DMS 273 treated with DMSO at 0.1 percent for 48 hours (cell line): ENCODE results near the gene CASP8AP2.
A peak's percentile ranks its signal among the peaks of the same experiment; 100 is the strongest.
"Not testable (repeated sequence)": the region's sequence is repeated elsewhere in the genome, so short reads cannot be mapped to it uniquely, and the experiment has no call there.

Source experiments
- DNase-seq: peaks from one replicate; lab custom pipeline; 2025; lab: John Stamatoyannopoulos, UW

Gene CASP8AP2

DNA sequence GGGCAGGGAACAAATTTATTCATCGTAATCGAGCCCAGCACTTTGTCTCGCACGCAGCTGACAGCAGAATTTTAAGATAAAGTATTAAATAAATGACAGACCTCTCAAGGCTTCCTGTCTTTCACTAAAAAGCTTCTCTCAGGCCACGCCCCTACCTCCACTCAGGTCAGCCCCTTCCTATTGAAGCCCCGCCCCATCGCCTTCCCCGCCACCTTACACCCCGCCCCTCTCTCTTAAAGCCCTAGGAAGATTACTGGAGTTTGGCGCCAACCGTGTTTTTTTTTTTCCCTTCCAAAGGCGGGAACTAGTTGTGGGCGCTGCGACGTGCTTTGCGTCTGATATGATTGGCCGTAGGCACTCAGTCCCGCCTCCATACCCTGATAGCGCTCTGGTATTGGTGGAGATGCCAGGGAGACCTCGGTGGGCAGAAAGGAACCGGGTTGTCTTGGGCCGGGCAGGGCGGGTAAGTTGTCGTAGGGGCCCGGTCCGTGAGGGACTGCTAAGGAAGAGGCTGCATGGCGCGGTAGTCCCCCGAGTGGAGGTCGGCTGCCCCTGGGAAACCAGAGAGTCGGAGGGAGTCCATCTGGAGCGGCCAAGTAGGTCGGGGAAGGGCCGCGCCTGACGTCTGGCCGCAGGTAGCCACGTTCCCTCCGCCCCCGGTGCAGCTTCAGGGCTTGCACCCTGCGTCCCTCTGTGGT is at the start of gene CASP8AP2:
CASP8AP2 (plus strand) TSS at position 409 of the 698 bp plus-strand sequence.
- DNase-seq = peak; percentile 99

GRCh38 chr6:89781070-89782034 is 48.3 kb upstream of the CASP8AP2 start:
- DNase-seq = no peak

- DNase-seq = no peak
Measured at GRCh38 chr6:89782222-89782621, 47.5 kb upstream of the CASP8AP2 start.

DNA sequence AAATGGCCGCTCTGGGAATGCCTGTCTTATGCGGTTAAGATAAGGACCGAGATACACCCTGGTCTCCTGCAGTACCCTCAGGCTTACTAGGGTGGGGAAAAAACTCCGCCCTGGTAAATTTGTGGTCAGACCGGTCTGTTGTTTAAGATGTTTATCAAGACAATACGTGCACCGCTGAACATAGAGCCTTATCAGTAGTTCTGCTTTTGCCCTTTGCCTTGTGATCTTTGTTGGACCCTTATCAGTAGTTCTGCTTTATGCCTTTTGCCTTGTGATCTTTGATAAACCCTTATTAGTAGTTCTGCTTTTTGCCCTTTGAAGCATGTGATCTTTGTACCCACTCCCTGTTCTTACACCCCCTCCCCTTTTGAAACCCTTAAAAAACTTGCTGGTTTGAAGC is 46.4 kb upstream of the CASP8AP2 start:
- not testable (repeated sequence) for DNase-seq

DNA sequence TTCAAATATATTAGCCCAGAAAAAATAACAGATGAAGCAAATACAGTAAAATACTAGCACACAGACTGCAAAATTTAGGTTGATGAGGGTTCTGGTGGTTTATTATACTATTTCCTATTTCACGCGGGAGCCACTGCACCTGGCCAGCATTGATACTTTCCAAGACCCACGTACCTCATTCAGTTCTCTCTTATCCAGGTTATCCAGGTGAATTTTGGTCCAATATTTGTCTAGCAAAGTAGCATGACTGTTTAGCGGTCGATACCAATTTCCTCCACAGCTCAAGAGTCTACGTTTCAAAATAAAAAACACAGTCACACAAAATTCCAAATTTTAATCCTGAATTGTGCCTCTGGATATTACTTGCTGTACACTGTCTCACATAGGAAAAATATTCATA is 44.8 kb upstream of the CASP8AP2 start:
- no peak for DNase-seq

- DNase-seq = no peak
Measured at GRCh38 chr6:89786970-89787369, 42.7 kb upstream of the CASP8AP2 start.

DNA sequence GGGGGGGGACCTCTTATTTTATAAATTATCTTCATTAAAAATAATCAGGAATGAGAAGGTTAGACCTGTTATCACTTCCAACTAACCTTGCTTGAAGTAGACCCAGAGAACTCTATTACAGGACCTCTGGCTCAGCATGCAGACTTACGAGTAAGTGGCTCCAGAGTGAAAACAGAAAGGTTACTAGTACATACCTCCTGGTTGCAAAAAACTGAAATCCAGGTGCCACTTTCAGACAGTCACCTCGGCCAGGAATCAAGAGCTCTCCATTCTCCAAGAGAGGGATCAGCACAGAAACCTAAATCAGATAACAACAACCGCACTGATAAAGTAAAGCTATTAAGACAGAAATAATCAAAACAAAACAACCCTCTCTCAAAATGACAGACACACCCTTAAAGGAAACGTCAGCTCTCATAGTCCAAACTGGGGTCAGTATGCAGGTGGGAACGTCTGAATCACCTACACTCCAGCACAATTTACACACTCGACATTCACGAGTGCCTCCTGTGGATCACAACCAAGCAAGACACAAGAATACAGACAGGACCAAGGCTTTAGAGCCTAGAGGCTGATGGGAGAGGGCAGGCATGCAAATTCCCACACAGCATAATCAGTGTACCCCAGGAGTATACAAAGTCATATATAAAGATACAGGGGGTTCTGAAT is 41.9 kb upstream of the CASP8AP2 start:
- DNase-seq = no peak

DNA sequence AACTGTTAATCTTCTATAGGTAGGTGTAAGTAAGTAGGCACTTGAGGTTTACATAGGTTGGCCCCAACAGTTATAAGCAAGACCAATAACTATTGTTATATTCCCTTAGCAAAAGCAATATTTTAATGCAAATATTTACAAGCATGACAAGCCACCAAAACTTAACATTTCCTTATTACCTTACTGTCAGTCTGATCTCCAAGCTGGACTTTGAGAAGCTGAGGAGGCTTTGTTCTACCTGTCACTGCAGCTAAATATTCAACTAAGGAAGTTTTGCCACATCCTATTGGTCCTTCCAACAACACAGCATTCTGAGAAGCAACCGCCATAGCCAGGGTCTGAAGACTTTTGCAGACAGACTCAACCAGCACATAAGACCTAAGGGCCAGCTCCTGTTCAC is 39.7 kb upstream of the CASP8AP2 start:
- no peak for DNase-seq

DNA sequence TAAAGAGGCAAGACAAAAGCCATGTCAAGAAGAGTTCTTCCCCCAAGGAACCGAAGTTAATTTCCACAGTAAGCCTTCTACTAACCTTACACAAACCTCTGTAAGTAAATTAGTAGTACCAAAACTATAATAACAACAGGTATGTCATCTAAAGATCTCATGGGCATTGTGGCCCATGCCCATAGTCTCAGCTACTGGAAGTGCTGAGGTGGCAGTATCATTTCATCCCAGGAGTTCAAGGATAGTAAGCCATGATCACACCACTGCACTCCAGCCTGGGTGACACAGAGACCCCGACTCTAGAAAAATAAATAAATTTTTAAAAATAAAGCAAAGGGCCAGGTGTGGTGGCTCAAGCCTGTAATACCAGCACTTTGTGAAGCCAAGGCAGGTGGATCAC is 39.3 kb upstream of the CASP8AP2 start:
- no peak for DNase-seq

DNA sequence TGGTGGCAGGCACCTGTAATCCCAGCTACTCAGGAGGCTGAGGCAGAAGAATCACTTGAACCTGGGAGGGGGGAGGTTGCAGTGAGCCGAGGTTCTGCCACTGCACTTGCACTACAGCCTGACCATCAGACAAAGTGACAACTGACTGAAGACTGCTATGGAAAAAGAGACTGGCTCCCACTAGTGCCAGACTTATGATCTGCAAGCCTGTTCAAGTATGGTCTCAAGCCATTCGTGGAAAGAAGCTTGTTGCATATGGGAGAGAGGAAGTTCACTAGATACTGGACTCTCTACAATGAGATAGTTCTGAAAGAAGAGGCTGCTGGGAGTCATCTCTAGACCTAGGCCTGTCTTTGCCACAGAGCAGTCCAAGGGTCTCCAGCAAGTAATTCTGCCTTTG is 36.8 kb upstream of the CASP8AP2 start:
- DNase-seq = no peak

- DNase-seq = no peak
Measured at GRCh38 chr6:89793586-89793985, 36.1 kb upstream of the CASP8AP2 start.

- DNase-seq = no peak
Measured at GRCh38 chr6:89794324-89794723, 35.4 kb upstream of the CASP8AP2 start.

DNA sequence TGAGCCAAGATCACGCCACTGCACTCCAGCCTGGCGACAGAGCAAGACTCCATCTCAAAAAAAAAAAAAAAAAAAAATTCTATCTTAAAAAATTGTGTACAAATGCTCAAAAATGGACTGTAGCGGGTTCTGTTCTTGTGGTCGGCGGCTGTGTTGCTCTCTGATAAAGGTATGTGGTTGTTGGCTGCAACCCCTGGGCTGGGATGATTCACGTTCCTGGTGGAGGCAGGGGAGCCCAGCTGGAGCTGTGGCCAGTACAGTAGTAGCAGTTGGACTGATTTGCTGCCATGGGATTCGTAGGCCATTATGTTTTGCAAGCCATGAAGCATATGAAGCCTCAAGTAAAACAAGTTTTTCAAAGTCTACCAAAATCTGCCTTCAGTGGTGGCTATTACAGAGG is 32.4 kb upstream of the CASP8AP2 start:
- DNase-seq = no peak

GRCh38 chr6:89799096-89799495 is 30.6 kb upstream of the CASP8AP2 start:
- DNase-seq = no peak

DNA sequence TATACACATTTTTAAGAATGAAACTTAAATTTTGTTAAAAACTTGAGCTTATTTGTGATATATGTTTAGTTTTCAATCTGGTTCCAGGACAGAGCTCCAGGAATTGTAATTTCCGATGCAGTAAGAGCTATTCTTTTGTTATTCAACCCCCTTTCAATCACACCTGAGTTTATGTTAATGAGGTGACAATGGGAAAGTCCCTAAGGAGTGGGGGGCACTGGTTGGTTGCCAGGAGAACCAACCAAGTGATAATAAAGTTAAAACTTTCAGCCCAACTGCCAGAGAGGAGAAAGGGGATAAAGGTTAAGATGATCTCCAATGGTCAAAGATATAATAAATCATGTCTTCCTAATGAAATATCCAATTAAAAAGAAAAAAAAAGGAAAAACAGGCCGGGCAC is 29.9 kb upstream of the CASP8AP2 start:
- no peak for DNase-seq

- no peak for DNase-seq
Measured at GRCh38 chr6:89803271-89803670, 26.4 kb upstream of the CASP8AP2 start.

DNA sequence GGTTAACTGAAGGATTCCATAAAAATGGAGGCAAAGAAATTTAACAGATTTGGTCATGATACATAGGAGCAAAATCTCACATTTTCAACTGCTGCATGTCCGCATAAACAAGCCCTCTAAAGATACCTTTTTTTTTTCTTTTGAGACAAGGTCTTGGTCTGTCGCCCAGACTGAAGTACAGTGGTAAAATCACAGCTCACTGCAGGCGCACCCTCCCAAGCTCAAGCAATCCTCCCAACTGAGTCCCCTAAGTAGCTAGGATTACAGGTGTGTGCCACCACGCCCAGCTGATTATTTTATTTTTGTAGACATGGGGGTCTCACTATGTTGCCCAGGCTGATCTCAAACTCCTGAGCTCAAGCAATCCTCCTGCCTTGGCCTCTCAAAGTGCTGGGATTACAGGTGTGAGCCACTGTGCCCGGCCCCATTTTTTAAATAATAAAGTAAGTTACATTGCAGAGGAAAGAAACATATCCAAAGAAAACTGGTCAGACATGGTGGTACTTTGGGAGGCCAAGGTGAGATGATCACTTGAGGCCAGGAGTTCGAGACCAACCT is 23.8 kb upstream of the CASP8AP2 start:
- no peak for DNase-seq

DNA sequence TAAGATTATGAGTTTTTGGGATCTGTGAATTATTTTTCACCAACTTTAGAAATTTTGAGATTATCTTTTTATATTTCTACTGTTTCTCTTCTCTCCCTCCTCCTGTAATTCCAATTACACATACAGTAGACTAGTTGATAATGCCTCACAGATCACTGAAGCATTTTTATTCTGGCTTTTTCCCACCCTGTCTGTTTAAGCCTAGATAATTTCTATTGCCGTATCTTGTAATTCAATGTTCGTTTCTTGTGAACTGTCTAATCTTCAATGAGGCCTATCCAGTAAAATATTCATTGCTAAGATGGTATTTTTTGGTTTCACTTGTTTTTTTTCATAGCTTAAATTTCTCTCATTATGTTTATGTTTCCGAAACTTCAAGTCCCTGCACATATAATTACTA is 22.1 kb upstream of the CASP8AP2 start:
- DNase-seq = no peak

- DNase-seq = not testable (repeated sequence)
Measured at GRCh38 chr6:89813422-89813821, 16.3 kb upstream of the CASP8AP2 start.

GRCh38 chr6:89817481-89817880 is 12.2 kb upstream of the CASP8AP2 start:
- no peak for DNase-seq

DNA sequence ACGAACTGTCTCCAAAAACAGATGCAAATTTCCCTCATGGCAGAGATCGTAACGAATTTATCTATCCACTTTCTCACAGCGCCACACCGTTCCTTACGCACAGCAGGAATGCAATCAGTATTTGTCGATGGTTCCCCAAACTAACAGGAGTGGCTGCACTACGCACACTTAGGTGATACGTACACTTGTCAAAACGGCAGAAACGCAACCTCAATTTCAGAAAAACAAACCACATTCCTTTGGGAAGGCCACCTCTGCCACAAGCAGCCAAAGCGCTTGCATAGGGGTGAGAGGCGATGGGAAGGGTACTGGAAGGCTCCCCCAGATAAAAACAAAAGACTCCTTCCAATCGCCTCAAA is 10.7 kb upstream of the CASP8AP2 start:
- DNase-seq = no peak

DNA sequence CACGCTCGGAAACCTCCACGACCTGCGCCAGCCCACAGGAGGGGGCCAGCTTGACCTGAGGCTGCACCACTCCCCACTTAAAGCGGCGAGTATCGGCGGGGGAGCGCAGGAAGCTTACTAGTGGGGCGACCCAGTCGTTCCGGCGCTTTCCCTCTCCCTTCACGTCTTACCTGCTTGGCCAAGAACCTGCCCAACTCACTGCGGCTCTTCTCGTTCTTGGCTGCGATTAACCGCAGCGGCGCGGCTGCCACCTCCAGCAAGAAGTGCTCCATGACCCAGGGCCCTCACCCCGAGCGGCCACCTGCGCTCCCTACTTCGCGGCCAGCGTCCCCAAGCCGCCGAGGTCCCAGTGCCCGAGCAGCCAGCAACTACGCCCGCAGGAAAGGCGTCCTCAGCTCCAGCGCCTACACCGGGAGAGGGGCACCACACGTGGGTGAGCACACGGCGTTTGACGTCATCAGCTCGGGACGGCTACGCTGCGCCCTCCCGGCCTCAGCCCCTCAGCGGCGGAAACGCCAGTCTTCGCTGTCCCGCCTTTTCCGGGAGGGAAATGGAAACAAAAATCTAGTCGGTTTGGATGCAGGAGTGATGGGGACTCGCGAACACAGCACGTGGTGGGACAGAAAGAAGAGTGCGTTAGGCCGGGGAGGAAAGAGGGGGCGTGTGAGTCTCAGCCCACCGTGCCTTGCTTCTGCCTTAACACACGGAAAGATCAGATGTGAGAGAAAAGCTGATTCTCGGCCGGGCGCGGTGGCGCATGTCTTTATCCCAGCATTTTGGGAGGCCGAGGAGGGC is 10.1 kb upstream of the CASP8AP2 start, which contains the start of gene MDN1:
MDN1 (minus strand) TSS at position 459 of the 795 bp plus-strand sequence; CDS start at position 272, 187 bp downstream.
- DNase-seq = peak; percentile 93
